Frontal cortex (tissue), 4 donors: Measurements from ENCODE around the gene KRR1. TPM values are rescaled to one million over a fixed set of nuclear protein-coding genes. Genes with fewer than 3 reads are reported as not detected.
"Not testable (repeated sequence)": the region's sequence is repeated elsewhere in the genome, so short reads cannot be mapped to it uniquely, and the experiment has no call there.

ENCODE experiments used
- DNase-seq, 2 donors: peaks; one replicate each; pipeline ENCODE4 v3.0.0; 2012; ENCODE audit warnings: low spot score in 2 of 2
- FAIRE-seq: peaks from 2 replicates; lab custom pipeline; 2012; peaks lifted over from hg19 to GRCh38; lab: Jason Lieb, UNC
- total RNA-seq: library from RNA; depleted of rRNA; stranded (reverse); fragments of >200 nt; gene quantifications from one replicate; pipeline ENCODE4 v1.2.3, GENCODE V29; 2014
- donor health status: control.
- donor health status: control.
- donor health status: control.

Gene KRR1
- total RNA-seq, 1 donor from 2014 or later: 23.2 TPM

- FAIRE-seq, DNase-seq: not testable (repeated sequence)
Observed at GRCh38 chr12:75441687-75442449, 69.5 kb downstream of the KRR1 start.

Other genes with a start within 250 kb of the KRR1 start
- 9.8 TPM for gene CAPS2, start 181.3 kb downstream of the KRR1 start, total RNA-seq
- gene GLIPR1L1, start 176.9 kb downstream of the KRR1 start, total RNA-seq: under 0.01 TPM
- 0.41 TPM for gene GLIPR1L2, start 120.5 kb downstream of the KRR1 start, total RNA-seq
- 2.9 TPM for gene GLIPR1, start 30.9 kb downstream of the KRR1 start, total RNA-seq